ENCODE data around the gene DDR2.

DDR2 gene

DNA sequence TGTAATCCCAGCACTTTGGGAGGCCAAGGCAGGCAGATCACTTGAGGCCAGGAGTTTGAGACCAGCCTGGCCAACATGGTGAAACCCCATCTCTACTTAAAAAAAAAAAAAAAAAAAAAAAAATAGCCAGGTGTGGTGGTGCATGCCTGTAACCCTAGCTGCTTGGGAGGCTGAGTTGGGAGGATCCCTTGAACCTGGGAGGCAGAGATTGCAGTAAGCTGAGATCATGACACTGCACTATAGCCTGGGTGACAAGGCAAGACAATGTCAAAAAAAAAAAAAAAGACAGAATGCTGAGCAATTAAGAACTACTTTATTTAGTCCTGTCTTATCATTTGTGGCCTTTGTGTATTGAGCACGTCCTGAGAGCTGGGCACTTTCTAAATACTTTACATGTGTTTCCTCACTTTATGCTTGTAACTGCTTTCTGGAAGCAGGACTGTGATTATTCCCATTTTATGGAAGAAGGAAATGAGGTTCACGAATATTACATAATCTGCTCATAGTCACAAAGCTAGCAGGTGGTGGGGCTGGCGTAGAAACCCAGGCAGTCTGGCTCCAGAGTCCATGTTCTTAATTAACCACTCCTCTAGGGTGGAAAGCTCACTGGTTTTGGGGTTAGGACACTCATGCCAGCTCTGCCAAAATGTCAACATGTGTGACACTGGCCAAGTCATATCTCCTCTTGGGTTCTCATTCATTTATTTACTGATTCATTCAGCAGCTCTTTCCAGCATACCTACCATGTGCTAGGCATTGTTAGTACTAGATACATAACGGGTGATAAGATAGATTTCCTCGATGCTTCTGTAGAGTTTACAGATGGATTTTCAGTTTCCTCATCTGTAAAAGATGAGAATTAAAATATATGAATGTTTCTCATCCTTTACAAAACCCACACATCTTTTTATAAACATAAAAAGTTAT is 57.7 kb downstream of the DDR2 start:
- H3K4me1 ChIP-seq (ENCODE audit: insufficient read depth, low read length), result peaks cover 14% of the 10 kb centered on the region
- H3K27me3 ChIP-seq (ENCODE audit: insufficient read depth, low read length), result no peaks in the 10 kb centered on the region
- H3K9me3 ChIP-seq (ENCODE audit: insufficient read depth, low read depth, low read length), result no peaks in the 10 kb centered on the region
- H3K36me3 ChIP-seq (ENCODE audit: insufficient read depth, low read depth, low read length), result no peaks in the 10 kb centered on the region
- H3K9ac ChIP-seq (ENCODE audit: low read depth, low read length), result no peak overlapping the region
- H3K4me3 ChIP-seq (ENCODE audit: low read length), result no peak overlapping the region
- H3K27ac ChIP-seq (ENCODE audit: low read length), result no peak overlapping the region

DNA sequence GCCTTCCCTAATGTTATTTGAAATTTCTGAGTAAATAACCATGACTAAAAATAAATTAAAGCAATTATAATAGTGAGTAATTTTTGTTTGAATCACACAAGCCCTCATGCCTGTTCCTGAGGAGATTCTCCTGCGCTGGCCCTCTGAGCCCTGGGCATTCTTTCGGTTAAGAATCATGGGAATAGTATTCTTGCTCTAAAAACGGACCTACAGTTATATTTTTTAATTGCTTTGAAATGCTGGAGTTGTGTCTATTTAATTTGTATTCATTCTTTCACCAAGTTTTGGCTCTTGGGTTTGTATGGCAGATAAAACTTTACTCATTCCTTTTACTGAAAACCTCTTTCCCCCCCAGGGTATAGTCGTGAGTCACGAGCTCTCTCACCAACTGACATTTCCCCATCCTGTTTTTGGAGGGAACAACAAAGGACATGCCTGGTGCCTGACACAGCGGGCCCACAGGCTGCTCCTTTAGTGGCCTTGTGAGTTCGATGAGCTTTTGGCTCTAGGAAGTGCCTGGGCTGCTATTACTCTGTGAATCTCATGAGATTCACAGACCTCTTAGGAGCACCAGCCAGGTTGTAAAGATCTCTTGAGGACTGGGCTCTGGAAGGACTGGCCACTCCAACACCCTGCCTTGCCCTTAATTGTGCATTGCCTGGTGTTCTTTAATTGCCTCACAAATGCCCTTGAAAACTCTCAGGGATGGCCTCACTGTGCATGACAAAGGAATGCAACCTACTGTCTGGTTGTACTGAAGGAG is 58.6 kb downstream of the DDR2 start:
- peaks cover 19% of the 10 kb centered on the region for H3K4me1 ChIP-seq (ENCODE audit: insufficient read depth, low read length)
- H3K9ac ChIP-seq (ENCODE audit: low read depth, low read length), result no peak overlapping the region
- H3K9me3 ChIP-seq (ENCODE audit: insufficient read depth, low read depth, low read length), result no peaks in the 10 kb centered on the region
- H3K36me3 ChIP-seq (ENCODE audit: insufficient read depth, low read depth, low read length), result no peaks in the 10 kb centered on the region
- H3K27ac ChIP-seq (ENCODE audit: low read length), result no peak overlapping the region
- H3K4me3 ChIP-seq (ENCODE audit: low read length), result no peak overlapping the region
- H3K27me3 ChIP-seq (ENCODE audit: insufficient read depth, low read length), result no peaks in the 10 kb centered on the region

DNA sequence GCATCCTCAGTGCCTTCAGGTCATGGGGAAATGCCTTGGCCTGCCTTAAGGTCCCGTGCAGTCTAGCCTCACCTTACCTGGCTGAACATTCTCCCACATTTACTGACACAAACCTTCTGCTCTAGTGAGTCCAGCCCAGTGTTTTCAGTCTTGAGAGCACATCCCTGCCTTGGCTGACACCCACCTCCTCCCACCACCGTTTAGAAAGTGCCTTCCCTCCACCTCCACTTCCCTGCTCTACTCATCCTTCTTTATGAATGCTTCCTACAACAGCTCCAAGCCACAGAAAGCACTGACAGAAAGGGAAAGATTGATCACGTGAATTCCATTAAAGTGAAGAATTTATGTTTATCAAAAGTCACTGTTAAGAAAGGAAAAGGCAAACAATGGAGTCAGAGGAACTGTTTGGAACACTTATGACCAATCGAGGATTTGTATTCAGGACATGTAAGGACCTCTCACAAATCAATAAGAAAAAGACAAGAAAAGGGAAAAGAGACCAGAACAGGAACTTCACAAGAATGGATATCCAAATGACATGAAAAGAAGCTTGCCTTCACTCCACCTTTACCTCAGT is 59.8 kb downstream of the DDR2 start:
- Histone ChIP-seq H3K4me1 (ENCODE audit: insufficient read depth, low read length) (peaks cover 28% of the 10 kb centered on the region), H3K27me3 (ENCODE audit: insufficient read depth, low read length) (no peaks in the 10 kb centered on the region), H3K36me3 (ENCODE audit: insufficient read depth, low read depth, low read length) (no peaks in the 10 kb centered on the region), H3K27ac (ENCODE audit: low read length) (no peak overlapping the region), H3K9ac (ENCODE audit: low read depth, low read length) (no peak overlapping the region), H3K4me3 (ENCODE audit: low read length) (no peak overlapping the region), H3K9me3 (ENCODE audit: insufficient read depth, low read depth, low read length) (no peaks in the 10 kb centered on the region)

DNA sequence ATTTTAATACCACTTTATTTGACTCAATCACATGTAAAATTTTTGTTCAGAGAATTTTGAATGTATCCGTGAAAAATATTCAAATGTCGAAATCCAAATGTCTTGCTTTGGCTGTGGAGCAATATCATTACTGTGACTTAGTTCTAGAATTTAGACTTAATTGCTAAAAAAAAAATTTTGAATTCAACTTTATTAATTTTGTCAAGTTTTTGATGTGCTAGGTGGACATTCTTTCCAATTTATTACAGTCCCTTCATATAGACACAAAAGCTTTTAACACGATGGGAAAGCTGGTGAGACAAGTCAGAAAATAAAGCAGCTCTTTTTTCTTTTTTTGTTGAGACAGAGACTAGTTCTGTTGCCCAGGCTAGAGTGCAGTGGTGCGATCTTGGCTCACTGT is 62.6 kb downstream of the DDR2 start:
- Histone ChIP-seq H3K4me3 (ENCODE audit: low read length) (no peak overlapping the region), H3K4me1 (ENCODE audit: insufficient read depth, low read length) (peaks cover 29% of the 10 kb centered on the region), H3K27ac (ENCODE audit: low read length) (no peak overlapping the region)

DNA sequence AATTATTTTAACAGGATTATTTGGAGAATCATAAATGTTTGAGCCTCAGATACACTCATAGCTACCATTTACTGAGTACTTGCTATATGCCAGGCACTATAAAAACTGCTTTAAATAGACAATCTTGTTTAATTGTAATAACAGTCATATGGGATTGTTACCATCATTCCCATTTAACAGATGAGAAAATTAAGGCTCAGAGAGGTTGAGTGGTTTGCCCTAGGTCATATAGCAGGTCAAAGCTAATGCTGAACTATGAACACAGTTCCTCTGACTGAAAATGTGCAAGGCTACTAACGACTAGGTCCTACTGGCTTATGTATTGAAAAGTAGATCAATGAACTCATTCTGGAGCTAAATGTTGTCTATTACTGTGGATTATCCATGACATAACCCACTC is 63.4 kb downstream of the DDR2 start:
- Histone ChIP-seq H3K9me3 (ENCODE audit: insufficient read depth, low read depth, low read length) (no peaks in the 10 kb centered on the region), H3K36me3 (ENCODE audit: insufficient read depth, low read depth, low read length) (no peaks in the 10 kb centered on the region), H3K27me3 (ENCODE audit: insufficient read depth, low read length) (no peaks in the 10 kb centered on the region), H3K4me1 (ENCODE audit: insufficient read depth, low read length) (peaks cover 22% of the 10 kb centered on the region; the same call in 1 of the 2 replicates), H3K27ac (ENCODE audit: low read length) (peak overlapping the region; percentile 81), H3K9ac (ENCODE audit: low read depth, low read length) (no peak overlapping the region), H3K4me3 (ENCODE audit: low read length) (no peak overlapping the region)

More for the DNA sequence above, 62.6 kb downstream of the DDR2 start:
- no peaks in the 10 kb centered on the region for H3K27me3 ChIP-seq (ENCODE audit: insufficient read depth, low read length)
- H3K9me3 ChIP-seq (ENCODE audit: insufficient read depth, low read depth, low read length), result no peaks in the 10 kb centered on the region
- no peaks in the 10 kb centered on the region for H3K36me3 ChIP-seq (ENCODE audit: insufficient read depth, low read depth, low read length)
- no peak overlapping the region for H3K9ac ChIP-seq (ENCODE audit: low read depth, low read length)

DNA sequence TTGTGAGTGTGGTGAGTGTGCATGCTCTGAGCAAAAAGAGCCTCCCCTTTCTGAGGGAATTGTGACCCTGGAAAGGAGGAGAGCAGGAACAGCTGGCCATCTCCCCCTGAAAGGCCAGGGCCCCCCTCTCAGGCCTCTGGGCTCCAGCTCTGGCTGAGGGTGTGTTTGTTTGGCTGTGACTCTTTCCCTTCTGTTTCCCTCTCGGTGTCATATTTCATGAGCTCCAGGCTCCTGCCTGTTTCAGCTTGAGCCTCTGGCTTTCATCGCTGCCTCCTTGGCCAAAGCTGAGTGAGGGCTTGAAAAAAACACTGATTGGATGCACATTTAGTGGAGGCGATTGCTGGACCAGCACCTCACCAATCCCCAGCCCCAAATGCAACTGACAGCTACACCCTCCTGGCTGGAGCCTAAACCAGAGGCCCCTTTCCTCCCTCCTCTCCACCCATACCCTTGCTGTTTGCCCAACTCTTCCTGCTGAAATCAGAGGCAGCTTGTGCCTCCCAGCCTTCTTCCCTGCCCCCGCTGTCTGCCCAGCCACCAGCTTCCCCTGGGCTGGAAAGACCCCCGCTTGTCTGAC is 64.1 kb downstream of the DDR2 start:
- Histone ChIP-seq H3K36me3 (ENCODE audit: insufficient read depth, low read depth, low read length) (no peaks in the 10 kb centered on the region), H3K27me3 (ENCODE audit: insufficient read depth, low read length) (no peaks in the 10 kb centered on the region), H3K4me3 (ENCODE audit: low read length) (peak overlapping the region; percentile 41; the same call in 1 of the 2 replicates), H3K4me1 (ENCODE audit: insufficient read depth, low read length) (peaks cover 15% of the 10 kb centered on the region; the same call in 1 of the 2 replicates), H3K9ac (ENCODE audit: low read depth, low read length) (peak overlapping the region; percentile 73; the same call in 1 of the 2 replicates), H3K27ac (ENCODE audit: low read length) (peak overlapping the region; percentile 81), H3K9me3 (ENCODE audit: insufficient read depth, low read depth, low read length) (no peaks in the 10 kb centered on the region)

DNA sequence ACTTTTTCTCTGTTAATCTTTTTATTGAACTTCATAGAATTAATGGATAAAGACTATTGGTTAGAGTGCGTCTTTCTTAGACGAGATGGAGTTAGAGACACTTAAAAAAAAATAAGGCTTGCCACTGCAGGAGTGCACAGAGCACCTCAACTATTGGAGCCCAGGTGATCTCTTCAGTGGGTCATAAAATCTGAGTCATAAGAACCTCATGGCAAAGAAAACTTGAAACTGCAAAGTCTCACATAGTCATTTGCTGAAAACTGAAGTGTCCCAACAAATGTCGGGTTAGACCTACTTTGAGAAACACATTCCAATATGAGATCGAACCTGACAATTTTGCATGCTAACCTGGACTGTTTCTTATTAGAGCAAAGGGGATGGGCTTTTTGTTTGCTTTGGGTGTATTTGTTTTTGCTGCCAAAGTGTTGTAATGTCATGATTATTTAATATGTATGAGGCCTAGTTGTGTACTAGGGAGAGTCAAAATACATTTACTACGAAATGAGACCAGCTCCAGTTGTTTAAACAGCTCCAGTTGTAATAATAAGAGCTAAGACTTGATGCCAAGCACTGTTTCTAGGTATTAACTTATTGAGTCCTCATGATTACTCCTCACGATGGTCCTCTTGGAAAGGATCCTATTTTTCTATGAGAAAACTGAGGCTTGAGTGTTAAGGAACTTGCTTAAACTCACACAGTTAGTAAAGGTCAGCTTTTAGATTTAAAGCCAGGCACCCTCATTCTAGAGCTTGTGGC is 65.1 kb downstream of the DDR2 start:
- Histone ChIP-seq H3K4me1 (ENCODE audit: insufficient read depth, low read length) (peaks cover 14% of the 10 kb centered on the region; the same call in 1 of the 2 replicates), H3K27me3 (ENCODE audit: insufficient read depth, low read length) (no peaks in the 10 kb centered on the region), H3K36me3 (ENCODE audit: insufficient read depth, low read depth, low read length) (no peaks in the 10 kb centered on the region), H3K9ac (ENCODE audit: low read depth, low read length) (peak overlapping the region; percentile 73; the same call in 1 of the 2 replicates), H3K9me3 (ENCODE audit: insufficient read depth, low read depth, low read length) (no peaks in the 10 kb centered on the region), H3K4me3 (ENCODE audit: low read length) (peak overlapping the region; percentile 41; the same call in 1 of the 2 replicates), H3K27ac (ENCODE audit: low read length) (no peak overlapping the region)

DNA sequence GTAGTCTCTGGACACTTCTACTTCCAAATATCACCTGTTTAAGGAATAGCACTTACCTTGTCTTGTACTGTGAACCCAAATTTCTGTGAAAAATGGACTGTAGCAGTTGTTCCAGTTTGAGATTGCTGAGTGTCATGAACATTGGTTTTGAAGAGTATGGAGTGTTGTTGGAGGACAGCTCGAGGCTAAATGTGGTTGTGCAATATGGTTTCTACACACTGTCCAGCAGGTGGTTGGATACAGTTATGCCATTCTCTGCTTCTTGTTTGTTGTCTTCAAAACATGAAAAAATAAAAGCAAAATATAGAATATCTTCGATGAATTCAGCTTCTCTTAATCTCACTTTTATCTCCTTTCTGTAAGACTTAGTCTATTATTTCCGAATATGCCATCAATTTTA is 67.1 kb downstream of the DDR2 start:
- no peak overlapping the region for H3K27ac ChIP-seq (ENCODE audit: low read length)
- no peaks in the 10 kb centered on the region for H3K36me3 ChIP-seq (ENCODE audit: insufficient read depth, low read depth, low read length)
- H3K4me3 ChIP-seq (ENCODE audit: low read length), result no peak overlapping the region
- peaks cover 14% of the 10 kb centered on the region; the same call in 1 of the 2 replicates for H3K4me1 ChIP-seq (ENCODE audit: insufficient read depth, low read length)
- H3K27me3 ChIP-seq (ENCODE audit: insufficient read depth, low read length), result no peaks in the 10 kb centered on the region
- H3K9ac ChIP-seq (ENCODE audit: low read depth, low read length), result no peak overlapping the region
- no peaks in the 10 kb centered on the region for H3K9me3 ChIP-seq (ENCODE audit: insufficient read depth, low read depth, low read length)

DNA sequence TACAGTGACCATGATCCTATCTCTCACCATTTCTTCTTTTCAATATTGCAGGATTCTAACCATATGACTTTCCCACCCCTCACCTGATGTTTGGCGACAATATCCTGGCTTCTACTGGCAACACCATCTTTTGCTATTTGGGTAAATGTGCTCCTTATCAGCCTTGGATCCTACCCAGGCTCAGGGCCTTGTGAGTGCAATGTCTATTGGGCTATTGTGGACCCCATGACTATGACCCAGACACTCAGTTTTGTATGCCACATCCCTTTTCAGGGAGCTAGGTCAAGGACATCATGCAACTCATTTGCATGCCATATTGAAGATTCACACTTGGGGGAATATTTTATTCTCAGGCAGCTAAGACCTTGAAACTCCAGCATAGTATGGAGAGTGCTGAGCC is 67.9 kb downstream of the DDR2 start:
- H3K27ac ChIP-seq (ENCODE audit: low read length), result no peak overlapping the region
- H3K36me3 ChIP-seq (ENCODE audit: insufficient read depth, low read depth, low read length), result no peaks in the 10 kb centered on the region
- peaks cover 14% of the 10 kb centered on the region; the same call in 1 of the 2 replicates for H3K4me1 ChIP-seq (ENCODE audit: insufficient read depth, low read length)
- no peak overlapping the region for H3K9ac ChIP-seq (ENCODE audit: low read depth, low read length)
- H3K27me3 ChIP-seq (ENCODE audit: insufficient read depth, low read length), result no peaks in the 10 kb centered on the region
- H3K4me3 ChIP-seq (ENCODE audit: low read length), result no peak overlapping the region
- no peaks in the 10 kb centered on the region for H3K9me3 ChIP-seq (ENCODE audit: insufficient read depth, low read depth, low read length)

DNA sequence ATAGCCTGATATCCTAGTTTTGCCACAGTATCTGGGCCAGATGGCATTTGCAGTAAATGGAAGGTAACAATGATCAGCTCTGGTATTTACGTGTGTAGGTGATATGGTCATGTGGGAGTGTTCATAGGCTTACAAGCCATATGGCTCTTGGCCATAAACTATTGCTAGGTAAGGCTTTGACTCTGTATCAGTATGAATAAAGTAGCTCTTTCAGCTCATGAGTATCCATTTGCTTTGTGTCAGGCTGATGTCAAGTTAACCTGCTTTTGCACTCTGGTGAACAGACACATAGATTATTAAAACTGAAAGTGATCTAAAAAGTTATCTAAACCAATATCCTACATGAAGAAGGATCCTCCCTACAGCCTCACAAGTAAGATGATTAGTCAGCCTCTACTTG is 69.0 kb downstream of the DDR2 start:
- H3K27me3 ChIP-seq (ENCODE audit: insufficient read depth, low read length), result no peaks in the 10 kb centered on the region
- H3K9me3 ChIP-seq (ENCODE audit: insufficient read depth, low read depth, low read length), result no peaks in the 10 kb centered on the region
- H3K36me3 ChIP-seq (ENCODE audit: insufficient read depth, low read depth, low read length), result no peaks in the 10 kb centered on the region
- H3K9ac ChIP-seq (ENCODE audit: low read depth, low read length), result no peak overlapping the region
- no peak overlapping the region for H3K27ac ChIP-seq (ENCODE audit: low read length)
- H3K4me3 ChIP-seq (ENCODE audit: low read length), result no peak overlapping the region
- peaks cover 7% of the 10 kb centered on the region; the same call in 1 of the 2 replicates for H3K4me1 ChIP-seq (ENCODE audit: insufficient read depth, low read length)

DNA sequence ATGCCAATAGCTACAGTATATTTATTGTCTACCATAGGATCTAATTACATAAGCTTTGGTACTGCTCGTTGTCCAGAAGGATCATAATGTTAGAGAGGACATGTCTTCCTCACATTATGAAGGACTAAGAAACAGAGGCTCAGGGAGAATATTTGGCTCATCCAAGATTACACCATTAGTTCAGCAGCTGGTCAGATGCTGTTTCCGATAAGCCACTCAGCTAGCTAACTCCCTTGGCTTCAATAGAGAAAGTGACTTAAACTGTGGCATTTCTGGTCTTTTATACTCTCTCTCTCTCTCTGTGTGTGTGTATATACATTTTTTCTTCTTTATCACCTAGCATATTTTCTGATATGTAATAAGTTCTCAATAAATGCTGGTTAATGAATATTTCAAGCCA is 70.4 kb downstream of the DDR2 start:
- Histone ChIP-seq H3K36me3 (ENCODE audit: insufficient read depth, low read depth, low read length) (no peaks in the 10 kb centered on the region), H3K27ac (ENCODE audit: low read length) (no peak overlapping the region), H3K9me3 (ENCODE audit: insufficient read depth, low read depth, low read length) (no peaks in the 10 kb centered on the region), H3K27me3 (ENCODE audit: insufficient read depth, low read length) (no peaks in the 10 kb centered on the region), H3K9ac (ENCODE audit: low read depth, low read length) (no peak overlapping the region), H3K4me3 (ENCODE audit: low read length) (no peak overlapping the region), H3K4me1 (ENCODE audit: insufficient read depth, low read length) (no peaks in the 10 kb centered on the region)
